HUES6 (cell line): Measurements from ENCODE around the gene TNKS2.

Source experiments
- H3K27ac ChIP-seq: 2 replicates; pipeline ENCODE4 v1.7.0; 2013; ENCODE audit warnings: low read depth, mild to moderate bottlenecking, low read length, inconsistent platforms
- H3K27me3 ChIP-seq: 2 replicates; pipeline ENCODE4 v1.6.1; 2013; ENCODE audit warnings: low read length; ENCODE audit not compliant: control insufficient read depth, insufficient read depth
- H3K36me3 ChIP-seq: 2 replicates; pipeline ENCODE4 v1.6.1; 2013; ENCODE audit warnings: low read length; ENCODE audit not compliant: control insufficient read depth, insufficient read depth
- H3K4me1 ChIP-seq: 2 replicates; pipeline ENCODE4 v1.6.1; 2013; ENCODE audit warnings: low read length; ENCODE audit not compliant: control insufficient read depth, insufficient read depth
- H3K4me3 ChIP-seq: 2 replicates; pipeline ENCODE4 v1.5.1; 2013; ENCODE audit warnings: low read depth, low read length
- H3K9ac ChIP-seq: one replicate; pipeline ENCODE4 v1.6.1; 2013; ENCODE audit warnings: mild to moderate bottlenecking, low read length
- H3K9me3 ChIP-seq: 2 replicates; pipeline ENCODE4 v1.6.1; 2013; ENCODE audit warnings: low read depth, low read length; ENCODE audit not compliant: control insufficient read depth, insufficient read depth

Gene TNKS2

GRCh38 chr10:91772869-91773268 is 25.4 kb upstream of the TNKS2 start:
- Histone ChIP-seq H3K9ac (no peak overlapping the region), H3K27ac (no peak overlapping the region), H3K27me3 (no peaks in the 10 kb centered on the region)

GRCh38 chr10:91774571-91774970 is 23.7 kb upstream of the TNKS2 start:
- no peaks in the 10 kb centered on the region; the same call in 1 of the 2 replicates for H3K9me3 ChIP-seq
- peaks cover 10% of the 10 kb centered on the region; the same call in 1 of the 2 replicates for H3K4me1 ChIP-seq
- H3K27me3 ChIP-seq, result no peaks in the 10 kb centered on the region
- no peak overlapping the region for H3K4me3 ChIP-seq
- H3K9ac ChIP-seq, result no peak overlapping the region
- H3K36me3 ChIP-seq, result no peaks in the 10 kb centered on the region
- no peak overlapping the region for H3K27ac ChIP-seq

More at GRCh38 chr10:91772869-91773268, 25.4 kb upstream of the TNKS2 start:
- H3K4me1 ChIP-seq, result no peaks in the 10 kb centered on the region
- H3K9me3 ChIP-seq, result no peaks in the 10 kb centered on the region; the same call in 1 of the 2 replicates
- H3K36me3 ChIP-seq, result no peaks in the 10 kb centered on the region
- no peak overlapping the region for H3K4me3 ChIP-seq

- H3K4me3 ChIP-seq, result no peak overlapping the region
- H3K9me3 ChIP-seq, result no peaks in the 10 kb centered on the region; the same call in 1 of the 2 replicates
- H3K27me3 ChIP-seq, result no peaks in the 10 kb centered on the region
- H3K36me3 ChIP-seq, result no peaks in the 10 kb centered on the region
- H3K9ac ChIP-seq, result no peak overlapping the region
- no peak overlapping the region for H3K27ac ChIP-seq
- H3K4me1 ChIP-seq, result peaks cover 10% of the 10 kb centered on the region; the same call in 1 of the 2 replicates
Measured at GRCh38 chr10:91775731-91776130, 22.5 kb upstream of the TNKS2 start.

GRCh38 chr10:91776266-91776665 is 22.0 kb upstream of the TNKS2 start:
- Histone ChIP-seq H3K4me3 (no peak overlapping the region), H3K4me1 (peaks cover 10% of the 10 kb centered on the region; the same call in 1 of the 2 replicates), H3K36me3 (no peaks in the 10 kb centered on the region), H3K9ac (no peak overlapping the region), H3K27me3 (no peaks in the 10 kb centered on the region), H3K9me3 (no peaks in the 10 kb centered on the region; the same call in 1 of the 2 replicates), H3K27ac (no peak overlapping the region)

- no peaks in the 10 kb centered on the region for H3K27me3 ChIP-seq
- H3K4me3 ChIP-seq, result no peak overlapping the region
- H3K9me3 ChIP-seq, result no peaks in the 10 kb centered on the region; the same call in 1 of the 2 replicates
- no peak overlapping the region for H3K27ac ChIP-seq
- H3K36me3 ChIP-seq, result no peaks in the 10 kb centered on the region
- no peak overlapping the region for H3K9ac ChIP-seq
- peaks cover 14% of the 10 kb centered on the region; the same call in 1 of the 2 replicates for H3K4me1 ChIP-seq
Measured at GRCh38 chr10:91778485-91778884, 19.7 kb upstream of the TNKS2 start.

GRCh38 chr10:91779011-91779605 is 19.1 kb upstream of the TNKS2 start:
- H3K4me3 ChIP-seq, result no peak overlapping the region
- no peaks in the 10 kb centered on the region; the same call in 1 of the 2 replicates for H3K9me3 ChIP-seq
- no peak overlapping the region for H3K27ac ChIP-seq

GRCh38 chr10:91782539-91782938 is 15.7 kb upstream of the TNKS2 start:
- H3K4me1 ChIP-seq, result peaks cover 17% of the 10 kb centered on the region; the same call in 1 of the 2 replicates
- H3K36me3 ChIP-seq, result no peaks in the 10 kb centered on the region
- no peak overlapping the region for H3K9ac ChIP-seq
- H3K9me3 ChIP-seq, result no peaks in the 10 kb centered on the region
- no peak overlapping the region for H3K27ac ChIP-seq
- no peaks in the 10 kb centered on the region for H3K27me3 ChIP-seq
- H3K4me3 ChIP-seq, result no peak overlapping the region

More at GRCh38 chr10:91779011-91779605, 19.1 kb upstream of the TNKS2 start:
- Histone ChIP-seq H3K36me3 (no peaks in the 10 kb centered on the region), H3K9ac (no peak overlapping the region), H3K27me3 (no peaks in the 10 kb centered on the region), H3K4me1 (peaks cover 14% of the 10 kb centered on the region; the same call in 1 of the 2 replicates)

- Histone ChIP-seq H3K4me3 (no peak overlapping the region), H3K4me1 (peaks cover 22% of the 10 kb centered on the region), H3K27me3 (no peaks in the 10 kb centered on the region), H3K9me3 (no peaks in the 10 kb centered on the region), H3K9ac (no peak overlapping the region), H3K27ac (no peak overlapping the region), H3K36me3 (no peaks in the 10 kb centered on the region)
Measured at GRCh38 chr10:91785830-91786229, 12.4 kb upstream of the TNKS2 start.

GRCh38 chr10:91787258-91787657 is 11.0 kb upstream of the TNKS2 start:
- Histone ChIP-seq H3K4me3 (no peak overlapping the region), H3K27me3 (no peaks in the 10 kb centered on the region), H3K9ac (no peak overlapping the region), H3K36me3 (no peaks in the 10 kb centered on the region), H3K4me1 (peaks cover 22% of the 10 kb centered on the region), H3K9me3 (no peaks in the 10 kb centered on the region), H3K27ac (no peak overlapping the region)

- no peaks in the 10 kb centered on the region for H3K36me3 ChIP-seq
- H3K4me3 ChIP-seq, result no peak overlapping the region
- no peak overlapping the region for H3K9ac ChIP-seq
- no peaks in the 10 kb centered on the region for H3K27me3 ChIP-seq
- no peak overlapping the region for H3K27ac ChIP-seq
- peaks cover 19% of the 10 kb centered on the region for H3K4me1 ChIP-seq
- no peaks in the 10 kb centered on the region for H3K9me3 ChIP-seq
Measured at GRCh38 chr10:91787810-91788209, 10.4 kb upstream of the TNKS2 start.

GRCh38 chr10:91788527-91788926 is 9.7 kb upstream of the TNKS2 start:
- no peak overlapping the region for H3K27ac ChIP-seq
- no peak overlapping the region for H3K9ac ChIP-seq
- H3K4me3 ChIP-seq, result no peak overlapping the region
- H3K4me1 ChIP-seq, result peaks cover 17% of the 10 kb centered on the region
- H3K27me3 ChIP-seq, result no peaks in the 10 kb centered on the region
- H3K36me3 ChIP-seq, result no peaks in the 10 kb centered on the region
- no peaks in the 10 kb centered on the region for H3K9me3 ChIP-seq
